HepG2 (cell line): ENCODE measurements around the gene DNM1. TPM values are rescaled to one million over a fixed set of nuclear protein-coding genes. Genes with fewer than 3 reads are reported as not detected.

Source experiments
- ATAC-seq: fragments of 200-7000 bp; cut with Tn5 transposase; 3 replicates; pipeline ENCODE4 v1.9.1; 2020; ENCODE audit warnings: mild to moderate bottlenecking, moderate library complexity
- BruUV-seq: library from RNA; stranded (reverse); fragments of 400-500 nt; replicated peaks from 2 replicates; lab custom pipeline; 2021; lab: Mats Ljungman, UMichigan
- CTCF ChIA-PET: fragments of 300-600 bp; formaldehyde crosslinking; extraction: SDS; loops from one replicate; lab custom pipeline; 2021; ENCODE audit warnings: low total read pairs, inconsistent platforms, low intra/inter-chr PET ratio; lab: Yijun Ruan, JAX
- POLR2A ChIA-PET: fragments of 350-600 bp; sonication (Branson Sonifier 250); formaldehyde crosslinking; loops from one replicate; lab custom pipeline; 2020; ENCODE audit warnings: antibody characterized with exemption, inconsistent platforms; lab: Yijun Ruan, JAX
- DNase-seq: peaks from one replicate; pipeline ENCODE4 v3.0.0-alpha.2; 2015; ENCODE audit warnings: low spot score
- FAIRE-seq: peaks from 3 replicates; lab custom pipeline; 2011; peaks lifted over from hg19 to GRCh38; lab: Jason Lieb, UNC
- H2AFZ ChIP-seq: one replicate; pipeline ENCODE4 v1.6.1; 2011; ENCODE audit warnings: low read length, inconsistent platforms
- H3K27ac ChIP-seq: fragments of 300-600 bp; 3 replicates; pipeline ENCODE4 v1.8.0; 2011; ENCODE audit warnings: mixed run types, mild to moderate bottlenecking, mixed read lengths, low read length, inconsistent platforms; ENCODE audit not compliant: insufficient read depth; ENCODE audit errors: extremely low read length
- H3K27me3 ChIP-seq, 2 experiments: fragments of 200-600 bp in 1 of 2; 2 replicates in 1 of 2; 3 replicates in 1 of 2; pipeline versions ENCODE4 v1.6.0 to v1.8.0; 2011; ENCODE audit warnings: low read length in 2 of 2, mild to moderate bottlenecking in 2 of 2, moderate library complexity in 2 of 2, inconsistent platforms in 1 of 2; ENCODE audit not compliant: insufficient read depth in 2 of 2, control insufficient read depth in 1 of 2
- H3K36me3 ChIP-seq, 2 experiments: fragments of 200-600 bp in 1 of 2; replicated peaks in 1 of 2; 2 replicates in 1 of 2; 3 replicates in 1 of 2; pipeline versions ENCODE4 v1.5.1 to v1.8.0; 2011; ENCODE audit warnings: low read length in 2 of 2, inconsistent platforms in 1 of 2; ENCODE audit not compliant: insufficient read depth in 2 of 2, control insufficient read depth in 1 of 2
- H3K4me1 ChIP-seq: 2 replicates; pipeline ENCODE4 v1.5.1; 2012; ENCODE audit warnings: low read length, inconsistent platforms; ENCODE audit not compliant: insufficient read depth
- H3K4me2 ChIP-seq: 2 replicates; pipeline ENCODE4 v1.6.0; 2011; ENCODE audit warnings: low read depth, low read length, inconsistent platforms
- H3K4me3 ChIP-seq, 3 experiments: fragments of 200-600 bp in 1 of 3; sonication (generic), shearing (Covaris generic) in 1 of 3; replicated peaks in 1 of 3; 2 replicates each; pipeline ENCODE4 v1.5.1; 2011 to 2016; ENCODE audit warnings: low read length in 3 of 3, inconsistent platforms in 2 of 3, low read depth in 2 of 3, mild to moderate bottlenecking in 2 of 3, control low read depth in 1 of 3, mixed read lengths in 1 of 3; ENCODE audit not compliant: insufficient read depth in 1 of 3
- H3K79me2 ChIP-seq: one replicate; pipeline ENCODE4 v1.6.1; 2011; ENCODE audit warnings: low read length, inconsistent platforms; ENCODE audit not compliant: insufficient read depth
- H3K9ac ChIP-seq: 2 replicates; pipeline ENCODE4 v1.6.0; 2011; ENCODE audit warnings: mild to moderate bottlenecking, low read depth, low read length, inconsistent platforms; ENCODE audit not compliant: insufficient read depth
- H3K9me3 ChIP-seq: 2 replicates; pipeline ENCODE4 v1.5.1; 2012; ENCODE audit warnings: mild to moderate bottlenecking, low read length
- H4K20me1 ChIP-seq: 2 replicates; pipeline ENCODE4 v1.6.0; 2011; ENCODE audit warnings: inconsistent platforms, mild to moderate bottlenecking, low read length, moderate library complexity; ENCODE audit not compliant: insufficient read depth
- ARNT ChIP-seq: fragments of 450-650 bp; IDR thresholded peaks from 2 replicates; pipeline ENCODE4 v1.6.1; 2017
- CC2D1A ChIP-seq: sonication (generic); formaldehyde crosslinking; IDR thresholded peaks from 2 replicates; pipeline ENCODE4 v1.8.1; 2023; ENCODE audit warnings: mild to moderate bottlenecking, missing genetic modification reagents
- CHD2 ChIP-seq: IDR thresholded peaks from 2 replicates; pipeline ENCODE4 v1.6.1; 2011; ENCODE audit warnings: low read depth, low read length, improper control_type of control experiment
- DR1 ChIP-seq: sonication (generic); formaldehyde crosslinking; IDR thresholded peaks from 2 replicates; pipeline ENCODE4 v1.8.0; 2021; ENCODE audit warnings: mild to moderate bottlenecking, missing genetic modification reagents, inconsistent platforms
- FOXA1 ChIP-seq, 2 experiments: fragments of 450-650 bp in 1 of 2; sonication (generic) in 1 of 2; formaldehyde crosslinking in 1 of 2; IDR thresholded peaks; 2 replicates each; pipeline versions ENCODE4 v1.4.0 to v1.6.1; 2016 to 2020; ENCODE audit warnings: missing genetic modification reagents in 1 of 2
- MXD4 ChIP-seq: IDR thresholded peaks from 2 replicates; pipeline ENCODE4 v1.6.1; 2016; ENCODE audit warnings: mild to moderate bottlenecking, missing biosample characterization, missing genetic modification reagents
- PITX1 ChIP-seq: sonication (generic); formaldehyde crosslinking; IDR thresholded peaks from 2 replicates; pipeline ENCODE4 v1.5.1; 2020; ENCODE audit warnings: mild to moderate bottlenecking, missing genetic modification reagents
- TEF ChIP-seq: sonication (generic); formaldehyde crosslinking; IDR thresholded peaks from 2 replicates; pipeline ENCODE4 v1.5.0; 2020; ENCODE audit warnings: missing genetic modification reagents
- THAP11 ChIP-seq: IDR thresholded peaks from 2 replicates; pipeline ENCODE4 v1.6.1; 2016; ENCODE audit warnings: missing biosample characterization, missing genetic modification reagents
- ZBTB21 ChIP-seq: sonication (generic); formaldehyde crosslinking; IDR thresholded peaks from 2 replicates; pipeline ENCODE4 v1.4.0; 2020; ENCODE audit warnings: missing genetic modification reagents
- ZNF44 ChIP-seq: sonication (generic); formaldehyde crosslinking; IDR thresholded peaks from 2 replicates; pipeline ENCODE4 v1.5.1; 2020; ENCODE audit warnings: mild to moderate bottlenecking, missing genetic modification reagents
- ZNF577 ChIP-seq: sonication (generic); formaldehyde crosslinking; IDR thresholded peaks from 2 replicates; pipeline ENCODE4 v1.4.0; 2020; ENCODE audit warnings: mild to moderate bottlenecking, low read depth, missing genetic modification reagents, borderline replicate concordance
- ZNF713 ChIP-seq: sonication (generic); formaldehyde crosslinking; IDR thresholded peaks from 2 replicates; pipeline ENCODE4 v1.4.0; 2020; ENCODE audit warnings: mild to moderate bottlenecking, missing genetic modification reagents
- ZNF770 ChIP-seq: sonication (generic); formaldehyde crosslinking; IDR thresholded peaks from 2 replicates; pipeline ENCODE4 v1.5.0; 2020; ENCODE audit warnings: mild to moderate bottlenecking, missing genetic modification reagents
- WGBS: methylation state at CpG from one replicate; pipeline ENCODE4 v1.1.6; 2017; ENCODE audit warnings: low lambda C conversion rate; 5-methylcytosine and 5-hydroxymethylcytosine counted together
- in situ Hi-C: cut with HindIII; loops from 2 replicates; pipeline ENCODE4 v1.10.0; 2017; ENCODE audit warnings: low pct_unique_long_range_greater_than_20kb; ENCODE audit not compliant: extremely low pct_ligation_motif_present
- intact Hi-C: fragments of 100-400 bp; cut with micrococcal nuclease; formaldehyde crosslinking; loops from one replicate; pipeline ENCODE4 v1.10.0; 2022; ENCODE audit not compliant: unreplicated experiment
- polyA plus RNA-seq, 8 experiments: library from polyadenylated mRNA; depleted of rRNA in 3 of 8; stranded (reverse) in 7 of 8; unstranded in 1 of 8; fragments of >200 nt; fragmentation: Illumina TruSeq in 4 of 8; extraction: Trizol in 4 of 8; gene quantifications; 2 replicates each; pipeline versions ENCODE4 v1.2.1 to v1.2.3, GENCODE V29; 2011 to 2016; ENCODE audit warnings: low read depth in 4 of 8, missing spikeins in 1 of 8, mixed read lengths in 1 of 8; ENCODE audit not compliant: insufficient read depth in 1 of 8
- total RNA-seq, 5 experiments: library from RNA; depleted of rRNA; stranded (reverse); fragments of >200 nt; fragmentation: Illumina TruSeq; extraction: Trizol; gene quantifications; 2 replicates each; pipeline ENCODE4 v1.2.3, GENCODE V29; 2016; ENCODE audit warnings: low read depth in 1 of 5
- TF ChIP-seq, protein P1 (sequence below): IDR thresholded peaks from 2 replicates; pipeline ENCODE4 v1.6.1; 2016
- TF ChIP-seq, protein P2 (sequence below): IDR thresholded peaks from 2 replicates; pipeline ENCODE4 v1.6.1; 2012; ENCODE audit warnings: low read length, improper control_type of control experiment

The DNM1 gene
- total and polyA plus RNA-seq, 2 of the 13 experiments (the other 11 are each of a cell fraction or from before 2014, with no cell fraction given) = 0.13 to 0.58 TPM

DNA sequence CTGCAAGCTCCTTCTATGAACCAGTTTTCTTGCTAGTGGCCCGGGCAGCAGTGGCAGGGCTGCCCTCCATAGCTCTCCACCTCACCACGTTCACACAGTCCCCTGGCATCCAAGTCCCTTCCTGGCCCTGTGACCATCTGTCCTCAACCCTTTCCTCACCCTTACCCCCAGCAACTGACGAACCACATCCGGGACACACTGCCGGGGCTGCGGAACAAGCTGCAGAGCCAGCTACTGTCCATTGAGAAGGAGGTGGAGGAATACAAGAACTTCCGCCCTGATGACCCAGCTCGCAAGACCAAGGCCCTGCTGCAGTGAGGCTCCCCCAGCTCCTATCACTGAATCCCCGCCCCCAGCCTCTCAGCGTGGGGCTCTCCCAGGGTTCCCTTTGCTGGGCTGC, 18.8 kb downstream of the DNM1 start:
- no peak for FAIRE-seq
- no TSS peak for BruUV-seq
- Histone ChIP-seq H3K27ac (no peak overlapping the region), H3K9me3 (no peaks in the 10 kb centered on the region), H4K20me1 (no peaks in the 10 kb centered on the region), H3K36me3 (no peaks in the 10 kb centered on the region), H3K4me1 (peaks cover 24% of the 10 kb centered on the region), H3K27me3 (peaks cover 2 to 37% of the 10 kb centered on the region in 2 experiments; a peak in 4 of 5 replicates)
- 61% methylated on average over 8 of the region's 10 CpGs for WGBS
- DNase-seq = no peak
- in situ Hi-C loops = no loop called here
- CTCF ChIA-PET = no interaction called here
- no peak for TF ChIP-seq CHD2
- TF ChIP-seq, protein P1, sequence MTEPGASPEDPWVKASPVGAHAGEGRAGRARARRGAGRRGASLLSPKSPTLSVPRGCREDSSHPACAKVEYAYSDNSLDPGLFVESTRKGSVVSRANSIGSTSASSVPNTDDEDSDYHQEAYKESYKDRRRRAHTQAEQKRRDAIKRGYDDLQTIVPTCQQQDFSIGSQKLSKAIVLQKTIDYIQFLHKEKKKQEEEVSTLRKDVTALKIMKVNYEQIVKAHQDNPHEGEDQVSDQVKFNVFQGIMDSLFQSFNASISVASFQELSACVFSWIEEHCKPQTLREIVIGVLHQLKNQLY (CRISPR knock-in tag) = no peak
- no peak for TF ChIP-seq TEF (CRISPR knock-in tag)
- TF ChIP-seq PITX1 (CRISPR knock-in tag) = no peak
- TF ChIP-seq ZNF770 (CRISPR knock-in tag) = no peak
- no peak for TF ChIP-seq ZNF577
- TF ChIP-seq FOXA1 (IDR thresholded peaks at IDR 0.05) = no peak
- TF ChIP-seq FOXA1 (CRISPR knock-in tag; IDR thresholded peaks at IDR 0.05) = no peak
- no peak for TF ChIP-seq ARNT
- TF ChIP-seq ZNF713 (CRISPR knock-in tag) = no peak
- no peak for TF ChIP-seq THAP11
- no peak for TF ChIP-seq ZNF44 (CRISPR knock-in tag)
- no peak for TF ChIP-seq DR1 (CRISPR knock-in tag)
- TF ChIP-seq CC2D1A (CRISPR knock-in tag) = no peak
- no peak for TF ChIP-seq ZBTB21
- TF ChIP-seq, protein P2, sequence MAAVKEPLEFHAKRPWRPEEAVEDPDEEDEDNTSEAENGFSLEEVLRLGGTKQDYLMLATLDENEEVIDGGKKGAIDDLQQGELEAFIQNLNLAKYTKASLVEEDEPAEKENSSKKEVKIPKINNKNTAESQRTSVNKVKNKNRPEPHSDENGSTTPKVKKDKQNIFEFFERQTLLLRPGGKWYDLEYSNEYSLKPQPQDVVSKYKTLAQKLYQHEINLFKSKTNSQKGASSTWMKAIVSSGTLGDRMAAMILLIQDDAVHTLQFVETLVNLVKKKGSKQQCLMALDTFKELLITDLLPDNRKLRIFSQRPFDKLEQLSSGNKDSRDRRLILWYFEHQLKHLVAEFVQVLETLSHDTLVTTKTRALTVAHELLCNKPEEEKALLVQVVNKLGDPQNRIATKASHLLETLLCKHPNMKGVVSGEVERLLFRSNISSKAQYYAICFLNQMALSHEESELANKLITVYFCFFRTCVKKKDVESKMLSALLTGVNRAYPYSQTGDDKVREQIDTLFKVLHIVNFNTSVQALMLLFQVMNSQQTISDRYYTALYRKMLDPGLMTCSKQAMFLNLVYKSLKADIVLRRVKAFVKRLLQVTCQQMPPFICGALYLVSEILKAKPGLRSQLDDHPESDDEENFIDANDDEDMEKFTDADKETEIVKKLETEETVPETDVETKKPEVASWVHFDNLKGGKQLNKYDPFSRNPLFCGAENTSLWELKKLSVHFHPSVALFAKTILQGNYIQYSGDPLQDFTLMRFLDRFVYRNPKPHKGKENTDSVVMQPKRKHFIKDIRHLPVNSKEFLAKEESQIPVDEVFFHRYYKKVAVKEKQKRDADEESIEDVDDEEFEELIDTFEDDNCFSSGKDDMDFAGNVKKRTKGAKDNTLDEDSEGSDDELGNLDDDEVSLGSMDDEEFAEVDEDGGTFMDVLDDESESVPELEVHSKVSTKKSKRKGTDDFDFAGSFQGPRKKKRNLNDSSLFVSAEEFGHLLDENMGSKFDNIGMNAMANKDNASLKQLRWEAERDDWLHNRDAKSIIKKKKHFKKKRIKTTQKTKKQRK = no peak
- TF ChIP-seq MXD4 (CRISPR knock-in tag) = no peak
- TF ChIP-seq, all 625 proteins: peak for 0
- Histone ChIP-seq H3K79me2 (no peaks in the 10 kb centered on the region), H2AFZ (no peak overlapping the region), H3K4me3 (no peak overlapping the region), H3K9ac (no peak overlapping the region), H3K4me2 (no peak overlapping the region)
- no peak for ATAC-seq
- intact Hi-C loops = no loop called here
- POLR2A ChIA-PET = no interaction called here
